Measurements from ENCODE around the gene PEX12.
"Not testable (repeated sequence)": the region's sequence is repeated elsewhere in the genome, so short reads cannot be mapped to it uniquely, and the experiment has no call there.

PEX12 gene

GRCh38 chr17:35616536-35616935 lies 38.2 kb upstream of the PEX12 start:
- Histone ChIP-seq H3K27me3 (replicated peaks; ENCODE audit: control insufficient read depth, insufficient read depth, low read length) (no peaks in the 10 kb centered on the region), H3K36me3 (ENCODE audit: control insufficient read depth, insufficient read depth, low read length) (peaks cover 3% of the 10 kb centered on the region), H3K4me3 (replicated peaks; ENCODE audit: low read depth, low read length) (no peak overlapping the region)
- no peak for TF ChIP-seq CTCF (IDR thresholded peaks at IDR 0.05; ENCODE audit: insufficient read depth, low read length, poor library complexity, severe bottlenecking)
- DNase-seq (ENCODE audit: extremely low read depth, insufficient read length) = no peak

- Histone ChIP-seq H3K4me3 (replicated peaks; ENCODE audit: low read depth, low read length) (no peak overlapping the region), H3K36me3 (ENCODE audit: control insufficient read depth, insufficient read depth, low read length) (peaks cover 3% of the 10 kb centered on the region), H3K27me3 (replicated peaks; ENCODE audit: control insufficient read depth, insufficient read depth, low read length) (no peaks in the 10 kb centered on the region)
- no peak for DNase-seq (ENCODE audit: extremely low read depth, insufficient read length)
- TF ChIP-seq CTCF (IDR thresholded peaks at IDR 0.05; ENCODE audit: insufficient read depth, low read length, poor library complexity, severe bottlenecking) = no peak
Measured at GRCh38 chr17:35614810-35615209, 36.4 kb upstream of the PEX12 start.

GRCh38 chr17:35612924-35613521 lies 34.7 kb upstream of the PEX12 start:
- TF ChIP-seq CTCF (IDR thresholded peaks at IDR 0.05; ENCODE audit: insufficient read depth, low read length, poor library complexity, severe bottlenecking) = peak; percentile 69
- Histone ChIP-seq H3K36me3 (ENCODE audit: control insufficient read depth, insufficient read depth, low read length) (peaks cover 4% of the 10 kb centered on the region), H3K4me3 (replicated peaks; ENCODE audit: low read depth, low read length) (no peak overlapping the region), H3K27me3 (replicated peaks; ENCODE audit: control insufficient read depth, insufficient read depth, low read length) (no peaks in the 10 kb centered on the region)
- DNase-seq (ENCODE audit: extremely low read depth, insufficient read length) = no peak

GRCh38 chr17:35610746-35611145 lies 32.4 kb upstream of the PEX12 start:
- H3K4me3 ChIP-seq (replicated peaks; ENCODE audit: low read depth, low read length); H3K27me3 ChIP-seq (replicated peaks; ENCODE audit: control insufficient read depth, insufficient read depth, low read length); H3K36me3 ChIP-seq (ENCODE audit: control insufficient read depth, insufficient read depth, low read length); DNase-seq (ENCODE audit: extremely low read depth, insufficient read length): not testable (repeated sequence)

- Histone ChIP-seq H3K27me3 (replicated peaks; ENCODE audit: control insufficient read depth, insufficient read depth, low read length) (no peaks in the 10 kb centered on the region), H3K36me3 (ENCODE audit: control insufficient read depth, insufficient read depth, low read length) (peaks cover 4% of the 10 kb centered on the region), H3K4me3 (replicated peaks; ENCODE audit: low read depth, low read length) (no peak overlapping the region)
- TF ChIP-seq CTCF (IDR thresholded peaks at IDR 0.05; ENCODE audit: insufficient read depth, low read length, poor library complexity, severe bottlenecking) = no peak
- DNase-seq (ENCODE audit: extremely low read depth, insufficient read length) = no peak
Measured at GRCh38 chr17:35609831-35610230, 31.5 kb upstream of the PEX12 start.

GRCh38 chr17:35607239-35607847 lies 29.0 kb upstream of the PEX12 start:
- DNase-seq (ENCODE audit: extremely low read depth, insufficient read length) = no peak
- Histone ChIP-seq H3K36me3 (ENCODE audit: control insufficient read depth, insufficient read depth, low read length) (peaks cover 4% of the 10 kb centered on the region), H3K27me3 (replicated peaks; ENCODE audit: control insufficient read depth, insufficient read depth, low read length) (no peaks in the 10 kb centered on the region), H3K4me3 (replicated peaks; ENCODE audit: low read depth, low read length) (no peak overlapping the region)
- TF ChIP-seq CTCF (IDR thresholded peaks at IDR 0.05; ENCODE audit: insufficient read depth, low read length, poor library complexity, severe bottlenecking) = no peak
